Bronchial epithelial cell (primary cell): ENCODE measurements around the gene ZRANB3. TPM values are rescaled to one million over a fixed set of nuclear protein-coding genes. Genes with fewer than 3 reads are reported as not detected.
A peak's percentile ranks its signal among the peaks of the same experiment; 100 is the strongest.
"Not testable (repeated sequence)": the region's sequence is repeated elsewhere in the genome, so short reads cannot be mapped to it uniquely, and the experiment has no call there.

Experiments used
- DNase-seq: peaks from one replicate; pipeline ENCODE4 v3.0.0-alpha.2; 2010; ENCODE audit warnings: low read depth
- FAIRE-seq: peaks from 2 replicates; lab custom pipeline; 2011; peaks lifted over from hg19 to GRCh38; lab: Jason Lieb, UNC
- H3K27me3 ChIP-seq: 2 replicates; pipeline ENCODE4 v1.5.1; 2011; ENCODE audit warnings: low read length; ENCODE audit not compliant: control insufficient read depth, insufficient read depth
- H3K36me3 ChIP-seq: 2 replicates; pipeline ENCODE4 v1.5.1; 2011; ENCODE audit warnings: low read length; ENCODE audit not compliant: control insufficient read depth, insufficient read depth
- H3K4me3 ChIP-seq: 2 replicates; pipeline ENCODE4 v1.5.1; 2011; ENCODE audit warnings: mild to moderate bottlenecking, low read depth, low read length, control low read depth
- CTCF ChIP-seq: IDR thresholded peaks from 2 replicates; pipeline ENCODE4 v1.5.1; 2011; ENCODE audit warnings: mild to moderate bottlenecking, moderate library complexity, low read length, control low read depth, inconsistent platforms; ENCODE audit not compliant: insufficient read depth, severe bottlenecking
- total RNA-seq: library from RNA; depleted of rRNA; stranded (reverse); fragments of >200 nt; gene quantifications from 2 replicates; pipeline ENCODE4 v1.2.1, GENCODE V29; 2014

The ZRANB3 gene
- total RNA-seq, 1 donor from 2014 or later, result 5.5 TPM

- no peak overlapping the region for H3K4me3 ChIP-seq
- H3K36me3 ChIP-seq, result no peaks in the 10 kb centered on the region
- no peak for TF ChIP-seq CTCF
- peak; percentile 65 for DNase-seq
- no peaks in the 10 kb centered on the region for H3K27me3 ChIP-seq
- no peak for FAIRE-seq
Measured at GRCh38 chr2:135299658-135300244, 231.3 kb downstream of the ZRANB3 start.

- no peak overlapping the region for H3K4me3 ChIP-seq
- FAIRE-seq, result no peak
- DNase-seq, result peak; percentile 42
Measured at GRCh38 chr2:135299165-135299564, 231.9 kb downstream of the ZRANB3 start.

GRCh38 chr2:135287121-135287520 lies 243.9 kb downstream of the ZRANB3 start:
- not testable (repeated sequence) for DNase-seq, H3K36me3 ChIP-seq, FAIRE-seq, H3K27me3 ChIP-seq, H3K4me3 ChIP-seq

More at GRCh38 chr2:135299165-135299564, 231.9 kb downstream of the ZRANB3 start:
- no peak for TF ChIP-seq CTCF
- no peaks in the 10 kb centered on the region for H3K27me3 ChIP-seq
- H3K36me3 ChIP-seq, result no peaks in the 10 kb centered on the region

- no peak for FAIRE-seq
- TF ChIP-seq CTCF, result no peak
- no peak overlapping the region for H3K4me3 ChIP-seq
- H3K27me3 ChIP-seq, result no peaks in the 10 kb centered on the region
- H3K36me3 ChIP-seq, result no peaks in the 10 kb centered on the region
- DNase-seq, result no peak
Measured at GRCh38 chr2:135285391-135285790, 245.6 kb downstream of the ZRANB3 start.

GRCh38 chr2:135281379-135281778 lies 249.6 kb downstream of the ZRANB3 start:
- no peak for TF ChIP-seq CTCF
- Histone ChIP-seq H3K4me3 (no peak overlapping the region), H3K27me3 (no peaks in the 10 kb centered on the region), H3K36me3 (no peaks in the 10 kb centered on the region)
- FAIRE-seq, result no peak
- DNase-seq, result no peak

- DNase-seq, result no peak
- FAIRE-seq, result no peak
- H3K36me3 ChIP-seq, result no peaks in the 10 kb centered on the region
- no peak overlapping the region for H3K4me3 ChIP-seq
- H3K27me3 ChIP-seq, result no peaks in the 10 kb centered on the region
- no peak for TF ChIP-seq CTCF
Measured at GRCh38 chr2:135279209-135279608, 251.8 kb downstream of the ZRANB3 start.
